NCI-H526 treated with DMSO at 0.1 percent for 48 hours (cell line): Measurements from ENCODE around the gene WFDC6.
"Not testable (repeated sequence)": the region's sequence is repeated elsewhere in the genome, so short reads cannot be mapped to it uniquely, and the experiment has no call there.

Experiments
- DNase-seq: peaks from one replicate; lab custom pipeline; 2025; lab: John Stamatoyannopoulos, UW

The WFDC6 gene

DNA sequence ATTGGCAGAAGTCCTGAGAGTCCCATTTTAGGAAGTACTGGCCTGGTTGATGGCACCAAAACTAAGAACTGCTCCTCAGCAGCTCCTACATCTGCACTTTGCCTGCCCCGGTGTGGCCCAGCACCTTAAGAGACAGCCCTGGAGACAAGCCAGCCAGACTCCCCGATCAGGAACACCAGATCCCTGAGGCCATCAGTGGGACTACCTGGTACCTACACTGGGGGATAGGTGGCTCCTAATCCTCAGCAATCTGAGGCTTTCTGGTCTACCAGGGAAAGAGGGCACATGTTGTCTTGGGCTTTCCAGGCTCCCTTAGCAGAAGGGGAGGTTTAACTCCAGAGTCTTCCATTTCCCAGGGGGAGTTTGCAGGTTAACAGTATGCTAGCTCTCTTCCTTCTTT lies at the start of gene WFDC6:
WFDC6 (minus strand) TSS at position 101 of the 400 bp plus-strand sequence; CDS start at position 26, 75 bp downstream.
- DNase-seq, result no peak

DNA sequence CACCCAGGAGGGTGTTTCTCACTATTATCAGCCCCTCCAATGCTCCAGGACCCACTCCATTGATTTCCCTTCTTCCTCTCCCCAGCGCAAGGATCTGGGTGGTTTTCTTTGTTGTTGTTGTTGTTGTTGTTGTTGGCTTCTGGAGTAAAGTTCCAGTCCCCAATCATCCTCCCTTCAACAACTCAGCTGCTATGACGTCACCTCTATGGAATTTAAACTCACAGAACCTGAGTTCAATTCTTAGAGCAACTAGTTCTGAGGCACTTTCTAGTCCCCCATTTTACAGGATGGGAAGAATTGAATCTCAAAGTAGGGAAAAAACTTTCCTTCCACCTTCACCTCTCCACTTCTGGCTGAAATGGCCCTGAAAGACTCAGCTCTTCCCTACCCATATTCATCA lies 49.5 kb upstream of the WFDC6 start:
- DNase-seq, result no peak

DNA sequence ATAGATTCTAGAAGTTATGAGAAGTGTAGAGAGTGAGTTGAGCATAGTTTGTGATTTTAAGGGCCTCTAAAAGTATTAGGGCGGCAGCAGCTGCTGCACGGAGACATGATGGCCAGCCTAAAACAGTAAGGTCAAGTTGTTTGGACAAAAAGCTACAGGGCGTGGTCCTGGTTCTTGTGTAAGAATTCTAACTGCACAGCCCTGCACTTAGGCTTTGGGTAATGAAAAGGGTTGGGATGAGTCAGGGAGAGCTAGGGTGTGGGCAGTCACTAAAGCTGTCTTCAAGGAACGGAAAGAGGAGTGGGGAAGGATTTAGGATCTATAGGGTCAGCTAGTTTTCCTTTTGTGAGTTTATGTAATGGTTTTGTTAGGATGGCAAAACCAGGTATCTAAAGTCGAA lies 46.7 kb upstream of the WFDC6 start:
- not testable (repeated sequence) for DNase-seq

DNA sequence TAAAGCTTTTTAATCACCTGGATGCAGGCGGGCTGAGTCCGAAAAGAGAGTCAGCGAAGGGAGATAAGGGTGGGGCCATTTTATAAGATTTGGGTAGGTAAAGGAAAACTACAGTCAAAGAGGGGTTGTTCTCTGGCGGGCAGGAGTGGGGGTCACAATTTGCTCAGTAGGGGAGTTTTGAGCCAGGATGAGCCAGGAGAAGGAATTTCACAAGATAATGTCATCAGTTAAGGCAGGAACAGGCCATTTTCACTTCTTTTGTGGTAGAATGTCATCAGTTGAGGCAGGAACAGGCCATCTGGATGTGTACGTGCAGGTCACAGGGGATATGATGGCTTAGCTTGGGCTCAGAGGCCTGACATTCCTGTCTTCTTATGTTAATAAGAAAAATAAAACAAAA lies 45.0 kb upstream of the WFDC6 start:
- not testable (repeated sequence) for DNase-seq

DNA sequence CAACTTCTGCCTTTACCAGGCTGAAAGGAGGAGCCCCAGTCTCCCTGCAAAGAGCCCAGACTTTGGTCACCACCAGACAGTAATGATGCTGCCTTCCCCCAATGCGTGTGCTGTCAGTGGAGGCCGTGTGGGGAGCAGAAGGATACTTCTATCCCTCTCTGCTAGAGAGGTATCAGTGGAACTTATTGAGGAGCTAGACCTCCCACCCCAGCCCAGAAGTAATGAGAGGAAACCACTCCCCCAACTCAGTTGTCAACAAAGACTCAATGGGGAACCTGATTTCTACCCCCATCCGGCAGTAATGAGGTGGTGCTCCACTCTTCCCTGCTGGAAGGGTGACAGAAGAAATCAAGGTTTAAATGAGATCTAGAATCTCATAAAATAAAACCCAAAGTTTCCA lies 44.2 kb upstream of the WFDC6 start:
- DNase-seq, result no peak

DNA sequence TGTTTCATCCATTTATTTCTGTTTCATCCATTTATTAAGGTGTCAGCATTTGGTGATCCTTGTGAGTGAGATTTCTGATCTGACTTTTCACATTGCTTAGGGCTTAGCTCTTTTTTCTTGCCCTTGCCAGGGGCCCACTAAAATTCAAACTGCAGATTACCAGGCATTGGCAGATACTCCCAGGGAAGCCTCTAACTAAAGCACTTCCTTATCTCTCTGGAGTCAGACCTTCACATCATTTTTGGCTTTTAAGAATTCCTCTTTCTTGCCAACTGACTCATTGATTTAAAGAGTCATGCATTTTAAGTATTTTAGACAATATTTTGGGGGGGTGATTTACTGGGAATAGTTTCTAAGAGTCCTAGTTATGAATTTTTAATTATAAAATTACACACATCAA lies 42.4 kb upstream of the WFDC6 start:
- DNase-seq, result no peak

DNA sequence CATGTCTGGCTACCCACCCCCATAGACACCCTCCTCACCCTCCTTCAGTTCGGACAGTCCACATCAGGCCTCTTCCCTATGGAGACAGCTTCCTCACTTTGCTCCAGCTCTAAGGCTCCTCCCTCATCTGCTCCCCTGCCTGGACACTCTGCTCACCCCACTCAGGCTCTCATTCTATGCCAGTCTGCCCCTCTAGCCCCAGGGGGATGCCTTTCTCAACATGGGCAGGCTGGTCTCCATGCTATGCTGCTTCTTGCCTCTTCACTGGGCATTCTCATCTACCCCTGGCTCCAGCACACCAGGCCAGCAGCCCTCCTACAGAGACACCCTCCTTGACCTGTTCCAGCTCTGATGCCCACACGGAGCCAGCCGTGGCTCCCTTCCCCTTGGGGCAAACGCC lies 39.9 kb upstream of the WFDC6 start, which contains the start of gene WFDC8:
WFDC8 (minus strand) TSS at position 101 of the 400 bp plus-strand sequence; CDS start at position 64, 37 bp downstream.
- DNase-seq, result no peak

DNA sequence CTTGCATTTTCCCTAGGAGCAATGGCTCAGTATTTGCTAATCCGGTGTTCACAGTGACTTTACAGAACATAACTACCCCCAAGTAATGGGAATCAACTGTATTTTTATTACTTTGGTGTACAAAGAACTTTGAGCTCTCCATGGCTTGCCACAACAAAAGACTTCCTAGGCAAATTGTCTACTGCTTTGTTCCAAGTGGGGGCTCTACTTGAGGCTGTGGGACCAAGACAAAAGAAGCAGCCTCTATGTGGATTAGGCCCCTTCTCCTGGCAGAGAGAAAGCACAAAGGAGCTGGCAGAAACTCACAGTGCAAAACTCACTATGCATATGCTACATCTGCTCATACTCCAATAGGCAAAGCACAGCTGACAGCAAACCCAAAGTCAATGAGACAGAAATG lies 38.9 kb upstream of the WFDC6 start:
- DNase-seq, result no peak

DNA sequence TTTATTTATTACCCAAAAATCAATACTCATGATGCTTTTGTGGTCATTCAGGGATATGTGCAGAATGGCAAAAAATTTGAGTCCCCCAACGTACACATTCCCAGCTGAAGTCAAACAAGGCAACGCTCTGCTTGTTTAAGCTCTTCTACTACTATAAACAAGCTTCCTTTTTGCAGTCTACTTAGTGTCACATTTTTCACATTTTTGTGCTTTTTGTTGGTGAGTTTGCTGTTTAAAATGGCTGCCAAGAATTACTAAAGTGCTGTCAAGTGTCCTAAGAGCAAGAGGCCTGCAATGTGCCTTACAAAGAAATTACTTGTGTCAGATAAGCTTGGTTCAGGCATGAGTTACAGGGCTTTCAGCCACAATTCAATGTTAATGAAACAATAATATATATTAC lies 37.7 kb upstream of the WFDC6 start:
- no peak for DNase-seq

DNA sequence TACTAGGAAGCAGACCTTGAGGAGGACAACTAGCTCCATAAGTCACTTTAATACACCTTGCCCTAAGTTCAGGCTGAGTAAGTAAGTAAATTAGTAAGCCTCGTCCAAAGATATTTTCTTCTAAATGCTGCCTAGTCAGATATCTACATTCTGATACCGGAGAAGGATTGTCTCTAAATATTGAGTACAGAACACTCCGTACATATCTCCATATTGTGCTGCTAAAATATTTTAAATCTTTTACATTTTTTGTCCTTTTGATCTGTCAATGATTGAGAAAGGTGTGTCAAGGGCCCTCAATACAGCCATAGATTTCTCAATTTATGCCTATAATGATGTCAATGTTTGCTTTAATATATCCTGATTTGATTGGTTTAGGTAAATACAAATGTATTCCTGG lies 36.6 kb upstream of the WFDC6 start:
- no peak for DNase-seq

DNA sequence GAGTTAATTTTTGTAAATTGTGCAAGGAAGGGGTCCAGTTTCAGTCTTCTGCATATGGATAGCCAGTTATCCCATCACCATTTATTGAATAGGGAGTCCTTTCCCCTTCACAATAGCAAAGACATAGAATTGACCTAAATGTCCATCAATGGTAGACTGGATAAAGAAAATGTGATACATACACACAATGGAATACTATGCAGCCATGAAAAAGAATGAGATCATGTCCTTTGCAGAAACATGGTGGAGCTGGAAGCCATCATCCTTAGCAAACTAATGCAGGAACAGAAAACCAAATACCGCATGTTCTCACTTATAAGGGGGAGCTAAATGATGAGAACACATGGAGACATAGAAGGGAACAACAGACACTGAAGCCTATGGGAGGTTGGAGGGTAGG lies 30.4 kb upstream of the WFDC6 start:
- DNase-seq, result not testable (repeated sequence)

DNA sequence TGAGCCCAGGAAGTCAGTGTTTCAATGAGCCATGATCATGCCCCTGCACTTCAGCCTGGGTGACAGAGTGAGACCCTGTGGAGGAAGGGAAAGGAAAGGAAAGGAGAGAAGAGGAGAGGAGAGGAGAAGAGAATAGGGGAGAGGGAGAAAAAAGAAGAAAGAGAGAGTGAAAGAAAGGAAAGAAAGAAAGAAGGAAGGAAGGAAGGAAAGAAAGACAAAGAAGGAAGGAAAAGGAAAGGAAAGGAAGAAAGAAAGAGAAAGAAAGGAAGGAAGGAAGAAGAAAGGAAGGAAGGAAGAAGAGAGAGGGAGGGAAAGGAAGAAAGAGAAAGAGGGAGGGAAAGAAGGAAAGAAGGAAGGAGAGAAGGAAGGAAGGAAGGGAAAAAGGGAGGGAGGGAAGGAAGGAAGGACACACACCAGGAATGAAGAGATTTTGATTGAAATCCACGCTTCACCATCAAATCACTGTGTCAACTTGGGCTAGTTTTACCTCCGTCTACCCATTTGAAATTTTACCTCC lies 25.5 kb upstream of the WFDC6 start:
- no peak for DNase-seq

DNA sequence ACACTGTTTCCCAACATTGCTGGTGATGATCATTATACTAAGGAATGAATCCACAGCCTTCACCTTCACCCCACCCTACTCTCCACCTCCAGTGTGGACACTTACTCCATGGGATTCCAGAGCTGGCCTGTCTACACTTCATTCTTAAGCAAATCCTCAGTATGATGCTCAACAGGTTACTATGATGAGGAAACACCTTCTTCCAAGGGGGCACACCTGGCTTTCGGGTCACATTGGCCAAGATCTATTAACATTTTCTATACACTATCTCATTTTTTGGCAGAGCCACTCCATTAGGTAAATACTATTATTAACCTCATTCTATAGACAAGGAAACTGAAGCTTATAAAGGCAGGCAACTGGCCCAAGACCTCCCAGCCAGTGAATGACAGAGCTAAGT lies 15.9 kb upstream of the WFDC6 start:
- DNase-seq, result no peak

DNA sequence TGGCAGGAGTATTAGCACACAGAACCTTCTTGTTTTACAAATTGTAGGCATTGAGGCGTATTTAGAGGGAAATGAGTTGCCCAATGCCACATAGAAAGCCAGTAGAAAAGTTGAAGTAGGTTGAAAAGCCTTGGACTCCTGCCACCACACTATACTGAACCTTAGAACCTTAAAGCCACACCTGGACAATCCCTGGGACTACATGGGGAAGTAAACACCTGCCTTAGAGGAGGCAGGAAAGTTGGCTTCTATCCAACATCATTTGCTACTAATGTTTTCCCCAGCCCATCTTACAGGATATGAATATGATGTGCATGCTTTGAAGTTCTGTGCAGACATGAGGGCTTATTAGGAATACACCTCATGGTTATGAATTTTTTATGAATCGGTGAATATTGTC lies 13.2 kb upstream of the WFDC6 start:
- no peak for DNase-seq

DNA sequence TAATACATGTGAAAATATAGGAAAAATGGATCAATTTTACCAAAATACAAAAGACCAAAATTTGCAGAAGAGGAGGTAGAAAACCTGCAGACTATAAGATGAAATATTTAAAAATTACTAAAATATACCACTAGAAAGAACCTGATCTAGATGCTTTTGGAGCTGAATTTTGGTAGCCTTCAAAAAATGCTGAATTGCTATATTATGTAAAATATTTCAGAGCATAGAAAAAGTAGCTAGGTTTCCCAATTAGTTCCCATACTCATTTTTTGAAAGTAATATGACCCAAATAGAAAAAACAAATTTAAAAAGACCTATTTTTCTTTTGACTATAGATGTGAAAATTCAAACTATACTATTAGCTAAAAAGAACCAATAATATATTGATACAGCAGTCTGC lies 11.5 kb upstream of the WFDC6 start:
- DNase-seq, result no peak

DNA sequence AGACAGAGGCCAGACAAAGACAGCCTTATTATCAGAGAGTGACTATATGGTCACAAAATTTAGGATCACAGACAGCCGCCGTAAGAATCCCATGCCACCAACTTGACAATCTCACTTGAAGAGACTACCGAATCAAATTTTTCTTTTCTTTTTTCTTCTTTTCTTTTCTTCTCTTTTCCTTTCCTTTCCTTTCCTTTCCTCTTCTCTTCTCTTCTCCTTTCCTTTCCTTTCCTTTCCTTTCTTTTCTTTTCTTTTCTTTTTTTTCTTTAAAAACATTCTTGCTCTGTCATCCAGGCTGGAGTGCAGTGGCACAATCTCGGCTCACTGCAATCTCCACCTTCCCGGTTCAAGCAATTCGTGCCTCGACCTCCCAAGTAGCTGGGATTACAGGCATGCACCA lies 9.1 kb upstream of the WFDC6 start:
- no peak for DNase-seq

DNA sequence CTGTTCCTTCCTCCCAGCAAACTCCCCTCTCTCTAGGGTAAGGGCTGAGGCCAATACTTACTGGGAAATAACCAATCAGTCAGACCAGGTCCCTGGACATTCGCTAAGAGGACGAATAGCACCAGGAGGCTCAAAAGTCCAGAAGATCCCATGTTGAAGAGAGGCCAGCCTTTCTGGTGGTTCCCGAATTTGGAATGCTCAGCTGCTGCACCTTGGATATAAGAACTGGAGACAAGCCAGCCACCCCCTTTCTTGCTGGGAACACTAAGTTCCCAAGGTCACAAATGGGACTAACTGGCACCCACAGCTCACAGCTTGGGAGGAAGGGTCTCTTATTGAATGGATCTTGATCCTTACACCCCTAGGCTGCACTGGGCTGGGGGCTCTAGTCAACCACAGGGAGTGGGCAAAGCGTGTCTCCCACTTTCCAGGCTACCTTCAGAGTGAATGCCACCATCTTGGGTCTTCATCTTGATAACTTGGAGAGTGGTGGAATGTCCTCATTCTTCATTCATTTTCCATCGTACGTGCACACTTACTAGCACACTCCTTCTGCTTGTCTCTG lies 8.0 kb upstream of the WFDC6 start, which contains the start of gene EPPIN:
EPPIN (minus strand) TSS at position 196 of the 565 bp plus-strand sequence; CDS start at position 152, 44 bp downstream.
- DNase-seq, result no peak

DNA sequence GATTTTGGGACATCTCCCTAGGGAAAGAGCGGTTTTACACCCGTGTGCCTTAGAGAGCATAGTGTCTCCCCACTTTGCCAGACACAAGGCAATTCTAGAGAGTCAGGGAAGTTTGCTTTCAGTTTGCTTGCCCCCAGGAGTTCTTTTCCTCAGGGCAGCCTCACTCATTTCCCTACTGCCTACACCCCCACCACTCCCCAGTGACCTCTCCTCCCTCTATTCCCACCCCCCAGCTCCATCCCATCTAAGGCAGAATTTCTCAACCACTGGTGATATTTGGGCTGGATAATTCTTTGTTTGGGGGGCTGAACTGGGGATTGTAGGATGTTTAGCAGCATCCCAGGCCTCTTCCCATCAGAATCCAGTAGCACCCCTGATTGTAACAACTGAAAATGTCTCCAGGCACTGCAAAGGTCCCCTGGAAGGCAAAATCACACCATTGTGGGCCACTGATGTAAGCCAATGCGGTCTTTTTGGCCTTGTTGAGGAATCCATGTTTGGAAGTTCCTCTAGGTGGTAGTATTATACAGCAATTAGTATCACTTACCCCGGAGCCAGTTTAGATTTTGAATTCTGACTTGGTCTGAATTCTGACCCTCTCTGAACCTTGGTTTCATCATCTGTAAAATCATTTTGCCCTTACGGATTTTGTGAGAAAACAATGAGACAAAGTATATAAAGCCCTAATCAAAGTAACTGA lies 6.6 kb upstream of the WFDC6 start:
- DNase-seq, result peak; percentile 14

DNA sequence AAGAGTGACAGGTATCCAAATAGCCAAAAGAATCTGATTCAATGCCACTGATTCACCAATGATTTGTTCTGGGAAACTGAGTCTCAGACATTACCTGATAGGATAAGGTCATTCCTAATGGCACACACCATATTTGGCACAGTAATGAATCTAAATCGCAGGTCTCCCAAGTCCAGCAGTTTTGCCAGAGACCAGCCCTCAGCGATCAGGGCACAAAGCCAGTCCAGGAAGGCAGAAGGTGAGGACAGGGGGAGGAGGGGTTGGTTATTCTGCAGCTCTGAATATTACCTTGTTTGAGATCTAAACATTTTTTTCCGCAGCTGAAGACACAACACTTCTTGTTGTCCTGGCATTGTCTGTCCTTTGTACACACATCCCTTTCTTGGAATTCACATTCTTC lies 6.1 kb upstream of the WFDC6 start:
- no peak for DNase-seq

DNA sequence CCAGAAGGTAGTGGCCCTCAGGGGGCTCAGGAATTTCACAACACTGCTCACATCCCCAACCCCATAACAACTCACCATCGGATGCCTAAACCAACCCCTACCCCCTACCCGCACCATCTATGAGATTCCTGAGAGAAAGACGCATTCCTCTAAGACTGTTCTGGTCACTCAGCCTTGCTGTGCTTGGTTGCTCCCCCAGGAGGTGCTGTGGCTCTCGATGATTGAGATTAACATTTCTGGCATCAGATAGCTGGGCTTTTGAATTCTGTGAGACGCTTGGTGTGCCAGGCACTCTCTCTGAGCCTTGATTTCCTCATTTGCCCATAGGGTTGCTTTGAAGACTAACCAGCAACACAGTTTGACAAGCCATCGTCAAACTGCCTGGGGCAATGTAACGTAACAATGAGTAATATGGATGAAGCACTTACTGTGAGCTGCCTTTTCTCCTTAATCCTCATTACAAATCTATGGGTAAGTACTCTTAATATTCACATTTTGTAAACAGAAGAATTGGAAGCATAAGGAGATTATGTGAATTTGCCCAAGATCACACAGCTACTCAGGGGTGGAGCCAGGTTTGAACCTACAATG lies 978 bp downstream of the WFDC6 start:
- no peak for DNase-seq

DNA sequence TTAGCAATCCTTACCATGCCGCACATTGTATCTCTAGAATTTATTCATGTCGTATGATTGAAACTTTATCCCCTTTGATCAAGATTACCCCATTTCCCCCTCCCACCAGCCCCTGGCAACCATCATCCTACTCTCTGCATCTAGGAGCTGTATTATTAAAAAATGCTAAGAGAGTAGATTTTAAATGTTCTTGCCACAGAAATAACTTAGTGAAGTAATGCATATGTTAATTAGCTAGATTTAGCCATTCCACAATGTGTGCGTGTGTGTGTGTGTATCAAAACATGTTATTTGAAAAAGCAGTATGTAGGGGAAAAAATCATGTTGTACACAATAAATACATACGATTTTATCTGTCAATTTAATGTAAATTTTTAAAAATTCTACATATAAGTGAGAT lies 12.0 kb downstream of the WFDC6 start:
- no peak for DNase-seq

DNA sequence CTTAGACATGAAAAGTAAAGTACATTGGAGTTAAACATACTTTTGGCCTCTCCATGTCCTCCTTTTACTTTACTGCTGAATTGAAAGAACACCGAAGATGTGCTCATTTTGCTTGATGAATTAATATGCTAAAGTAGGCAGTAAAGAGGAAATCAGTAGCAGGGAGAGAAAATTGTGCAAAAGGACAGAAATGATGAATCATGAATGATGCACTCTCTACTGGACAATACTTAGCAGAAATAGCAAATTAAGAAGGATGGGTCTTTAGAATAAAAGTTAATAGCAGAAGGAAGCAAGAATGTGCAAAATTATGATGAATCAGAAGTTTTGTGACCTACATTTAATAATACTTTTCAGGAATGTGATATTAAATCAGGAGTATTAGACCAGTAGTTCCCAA lies 15.5 kb downstream of the WFDC6 start:
- no peak for DNase-seq

DNA sequence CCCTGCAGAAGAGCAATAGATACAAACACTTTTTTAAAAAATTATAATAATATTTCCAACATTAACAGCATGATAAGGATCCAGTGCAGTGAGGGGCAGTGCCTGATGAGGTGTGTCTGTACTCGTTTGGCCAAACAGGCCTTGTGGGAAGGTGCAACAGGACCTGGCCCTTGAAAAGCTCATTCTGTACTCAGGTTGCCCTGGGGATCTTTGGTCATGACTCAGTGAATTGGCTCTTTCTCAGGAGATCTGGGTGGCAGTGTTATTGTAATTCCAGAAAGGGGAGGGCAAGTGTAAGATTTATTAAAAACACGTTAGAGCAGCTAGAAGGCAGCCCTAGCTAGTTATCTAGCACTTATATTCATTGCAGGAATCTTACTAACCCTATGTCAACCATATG lies 21.0 kb downstream of the WFDC6 start:
- DNase-seq, result no peak
